Fibroblast of the aortic adventitia (primary cell): ENCODE results near the gene ACTG1. TPM values are rescaled to one million over a fixed set of nuclear protein-coding genes. Genes with fewer than 3 reads are reported as not detected.

Experiments
- DNase-seq: peaks from one replicate; pipeline ENCODE4 v3.0.0-alpha.2; 2010; ENCODE audit warnings: low read depth
- H3K4me3 ChIP-seq: 2 replicates; pipeline ENCODE4 v1.5.1; 2011; ENCODE audit warnings: low read depth, mild to moderate bottlenecking, control low read depth, low read length, moderate library complexity
- CTCF ChIP-seq: IDR thresholded peaks from 2 replicates; pipeline ENCODE4 v1.5.1; 2011; ENCODE audit warnings: mild to moderate bottlenecking, low read length, control low read depth, inconsistent platforms; ENCODE audit not compliant: insufficient read depth
- total RNA-seq: library from RNA; depleted of rRNA; stranded (reverse); fragments of >200 nt; gene quantifications from 2 replicates; pipeline ENCODE4 v1.2.3, GENCODE V29; 2012; ENCODE audit warnings: low replicate concordance

Gene ACTG1
- total RNA-seq, 1 donor = 6,650 TPM

- no peak for TF ChIP-seq CTCF
- DNase-seq = no peak
- H3K4me3 ChIP-seq = no peak overlapping the region
Observed at GRCh38 chr17:81550285-81550684, 37.7 kb upstream of the ACTG1 start.

GRCh38 chr17:81549826-81550225 is 37.2 kb upstream of the ACTG1 start:
- no peak overlapping the region for H3K4me3 ChIP-seq
- TF ChIP-seq CTCF = no peak
- DNase-seq = no peak

- H3K4me3 ChIP-seq = no peak overlapping the region
- no peak for DNase-seq
- TF ChIP-seq CTCF = no peak
Observed at GRCh38 chr17:81549031-81549557, 36.5 kb upstream of the ACTG1 start.

GRCh38 chr17:81547614-81547982 is 35.0 kb upstream of the ACTG1 start:
- TF ChIP-seq CTCF = no peak
- DNase-seq = no peak
- H3K4me3 ChIP-seq = no peak overlapping the region

- H3K4me3 ChIP-seq = no peak overlapping the region
- TF ChIP-seq CTCF = no peak
- DNase-seq = no peak
Observed at GRCh38 chr17:81546906-81547613, 34.5 kb upstream of the ACTG1 start.

- no peak for TF ChIP-seq CTCF
- DNase-seq = no peak
- H3K4me3 ChIP-seq = no peak overlapping the region
Observed at GRCh38 chr17:81545160-81545949, 32.8 kb upstream of the ACTG1 start.
